ENCODE results near the gene PSPN. TPM values are rescaled to one million over a fixed set of nuclear protein-coding genes. Genes with fewer than 3 reads are reported as not detected.
A peak's percentile ranks its signal among the peaks of the same experiment; 100 is the strongest.
"Not testable (repeated sequence)": the region's sequence is repeated elsewhere in the genome, so short reads cannot be mapped to it uniquely, and the experiment has no call there.

Gene PSPN
- total RNA-seq, 6 experiments from 2014 or later: 1.1 to 2.0 (median 1.5) TPM

DNA sequence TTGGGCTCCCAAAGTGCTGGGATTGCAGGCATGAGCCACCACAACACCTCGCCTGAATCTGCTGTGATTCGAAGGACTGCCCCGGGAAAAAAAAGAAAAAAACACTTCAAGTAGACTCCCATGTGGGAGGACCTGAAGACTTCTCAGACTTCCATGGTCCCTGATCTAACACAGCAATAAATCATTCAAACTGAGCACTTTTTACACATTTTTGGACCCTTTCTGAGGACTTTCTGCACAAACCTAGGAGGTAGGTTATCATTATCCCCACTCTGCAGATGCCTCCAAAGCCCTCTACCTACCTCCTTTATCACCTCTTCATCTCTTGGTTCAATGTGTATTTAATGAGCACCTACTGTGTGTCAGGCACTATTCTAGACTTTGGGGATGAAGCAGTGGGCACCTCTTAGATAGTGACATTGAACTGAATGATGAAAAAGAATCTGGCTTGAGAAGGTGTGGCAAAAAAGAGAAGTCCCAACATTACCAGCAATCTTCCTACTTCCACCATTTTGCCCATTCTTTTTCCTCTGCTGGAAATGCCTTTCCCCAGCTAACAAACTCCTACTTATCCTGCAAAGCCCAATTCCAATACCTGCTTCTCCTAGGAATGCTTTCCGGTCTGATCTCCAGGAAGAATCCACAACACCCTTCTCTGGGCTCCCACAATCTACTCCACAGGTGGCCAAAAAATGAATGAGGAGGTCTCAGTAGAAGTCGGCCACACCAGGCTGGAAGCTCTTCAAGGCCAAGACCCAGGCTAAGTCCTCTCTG lies 16.0 kb downstream of the PSPN start:
- H3K9me3 Mint-ChIP-seq: no peaks in the 10 kb centered on the region
- no peak overlapping the region for H3K27ac Mint-ChIP-seq
- H3K4me1 Mint-ChIP-seq (ENCODE audit: low read depth): peaks cover 7% of the 10 kb centered on the region
- DNase-seq: no peak
- peaks cover 9% of the 10 kb centered on the region for H3K27me3 Mint-ChIP-seq (ENCODE audit: insufficient read depth)
- H3K4me3 Mint-ChIP-seq: no peak overlapping the region
- TF ChIP-seq, protein P1, sequence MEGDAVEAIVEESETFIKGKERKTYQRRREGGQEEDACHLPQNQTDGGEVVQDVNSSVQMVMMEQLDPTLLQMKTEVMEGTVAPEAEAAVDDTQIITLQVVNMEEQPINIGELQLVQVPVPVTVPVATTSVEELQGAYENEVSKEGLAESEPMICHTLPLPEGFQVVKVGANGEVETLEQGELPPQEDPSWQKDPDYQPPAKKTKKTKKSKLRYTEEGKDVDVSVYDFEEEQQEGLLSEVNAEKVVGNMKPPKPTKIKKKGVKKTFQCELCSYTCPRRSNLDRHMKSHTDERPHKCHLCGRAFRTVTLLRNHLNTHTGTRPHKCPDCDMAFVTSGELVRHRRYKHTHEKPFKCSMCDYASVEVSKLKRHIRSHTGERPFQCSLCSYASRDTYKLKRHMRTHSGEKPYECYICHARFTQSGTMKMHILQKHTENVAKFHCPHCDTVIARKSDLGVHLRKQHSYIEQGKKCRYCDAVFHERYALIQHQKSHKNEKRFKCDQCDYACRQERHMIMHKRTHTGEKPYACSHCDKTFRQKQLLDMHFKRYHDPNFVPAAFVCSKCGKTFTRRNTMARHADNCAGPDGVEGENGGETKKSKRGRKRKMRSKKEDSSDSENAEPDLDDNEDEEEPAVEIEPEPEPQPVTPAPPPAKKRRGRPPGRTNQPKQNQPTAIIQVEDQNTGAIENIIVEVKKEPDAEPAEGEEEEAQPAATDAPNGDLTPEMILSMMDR (IDR thresholded peaks at IDR 0.05): no peak
- peaks cover 5% of the 10 kb centered on the region for H3K36me3 Mint-ChIP-seq (ENCODE audit: low read depth)

DNA sequence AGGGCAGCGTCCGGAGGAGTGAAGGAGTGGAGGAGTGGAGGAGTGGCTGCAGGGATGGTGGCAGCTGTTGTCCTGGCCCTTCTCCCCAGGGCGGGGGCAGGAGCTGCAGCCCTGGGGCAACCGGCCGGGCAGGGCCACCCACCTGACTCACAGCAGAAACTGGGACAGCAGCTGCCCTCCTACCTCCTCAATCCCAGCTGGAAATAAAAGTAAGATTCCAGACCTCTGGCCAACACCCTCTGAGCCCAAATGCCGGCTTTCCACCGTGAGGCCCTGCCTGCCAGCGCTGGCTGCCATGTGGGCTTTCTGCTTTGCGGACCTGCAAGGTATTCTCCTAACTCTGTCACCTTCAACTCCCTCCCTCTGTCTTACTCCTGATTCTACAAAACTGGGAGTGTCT lies 17.7 kb downstream of the PSPN start:
- no peak overlapping the region for H3K4me3 Mint-ChIP-seq

DNA sequence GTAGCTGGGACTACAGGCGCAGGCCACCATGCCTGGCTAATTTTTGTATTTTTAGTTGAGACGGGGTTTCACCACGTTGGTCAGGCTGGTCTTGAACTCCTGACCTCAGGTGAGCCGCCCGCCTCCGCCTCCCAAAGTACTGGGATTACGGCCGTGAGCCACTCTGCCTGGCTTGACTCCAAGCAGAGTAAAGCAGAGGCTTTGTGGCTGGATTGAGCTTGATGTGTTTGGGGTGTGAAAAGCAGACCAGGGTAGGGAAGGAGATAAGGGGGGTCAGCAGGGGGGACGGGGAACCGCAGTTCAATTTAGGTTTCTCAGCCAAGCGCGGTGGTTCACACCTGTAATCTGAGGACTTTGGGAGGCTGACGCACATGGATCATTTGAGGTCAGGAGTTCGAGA lies 18.6 kb downstream of the PSPN start:
- H3K4me1 Mint-ChIP-seq (ENCODE audit: low read depth): peaks cover under 1% of the 10 kb centered on the region
- H3K36me3 Mint-ChIP-seq (ENCODE audit: low read depth): peaks cover under 1% of the 10 kb centered on the region; the same call in 1 of the 2 replicates
- TF ChIP-seq, protein P1 (IDR thresholded peaks at IDR 0.05): no peak
- no peak for DNase-seq
- H3K4me3 Mint-ChIP-seq: no peak overlapping the region
- H3K27me3 Mint-ChIP-seq (ENCODE audit: insufficient read depth): peaks cover 8% of the 10 kb centered on the region
- H3K9me3 Mint-ChIP-seq: no peaks in the 10 kb centered on the region
- no peak overlapping the region for H3K27ac Mint-ChIP-seq

More for the DNA sequence above, 17.7 kb downstream of the PSPN start:
- TF ChIP-seq, protein P1 (IDR thresholded peaks at IDR 0.05): no peak
- peaks cover 9% of the 10 kb centered on the region for H3K27me3 Mint-ChIP-seq (ENCODE audit: insufficient read depth)
- H3K36me3 Mint-ChIP-seq (ENCODE audit: low read depth): peaks cover 5% of the 10 kb centered on the region; the same call in 1 of the 2 replicates
- peaks cover 7% of the 10 kb centered on the region for H3K4me1 Mint-ChIP-seq (ENCODE audit: low read depth)
- DNase-seq: no peak
- no peak overlapping the region for H3K27ac Mint-ChIP-seq
- no peaks in the 10 kb centered on the region for H3K9me3 Mint-ChIP-seq

DNA sequence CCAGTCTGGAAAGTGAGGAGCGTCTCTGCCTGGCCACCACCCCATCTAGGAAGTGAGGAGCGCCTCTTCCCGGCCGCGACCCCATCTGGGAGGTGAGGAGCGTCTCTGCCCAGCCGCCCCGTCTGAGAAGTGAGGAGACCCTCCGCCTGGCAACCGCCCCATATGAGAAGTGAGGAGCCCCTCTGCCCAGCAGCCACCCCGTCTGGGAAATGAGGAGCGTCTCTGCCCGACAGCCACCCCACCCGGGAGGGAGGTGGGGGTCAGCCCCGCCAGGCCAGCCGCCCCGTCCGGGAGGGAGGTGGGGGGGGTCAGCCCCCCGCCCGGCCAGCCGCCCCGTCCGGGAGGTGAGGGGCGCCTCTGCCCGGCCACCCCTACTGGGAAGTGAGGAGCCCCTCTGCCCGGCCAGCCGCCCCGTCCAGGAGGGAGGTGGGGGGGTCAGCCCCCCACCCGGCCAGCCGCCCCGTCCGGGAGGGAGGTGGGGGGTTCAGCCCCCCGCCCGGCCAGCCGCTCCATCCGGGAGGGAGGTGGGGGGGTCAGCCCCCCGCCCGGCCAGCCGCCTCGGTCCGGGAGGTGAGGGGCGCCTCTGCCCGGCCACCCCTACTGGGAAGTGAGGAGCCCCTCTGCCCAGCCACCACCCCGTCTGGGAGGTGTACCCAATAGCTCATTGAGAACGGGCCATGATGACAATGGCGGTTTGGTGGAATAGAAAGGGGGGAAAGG lies 20.3 kb downstream of the PSPN start:
- not testable (repeated sequence) for H3K4me1 Mint-ChIP-seq (ENCODE audit: low read depth); DNase-seq; H3K27me3 Mint-ChIP-seq (ENCODE audit: insufficient read depth); H3K9me3 Mint-ChIP-seq; H3K36me3 Mint-ChIP-seq (ENCODE audit: low read depth); H3K27ac Mint-ChIP-seq; H3K4me3 Mint-ChIP-seq

DNA sequence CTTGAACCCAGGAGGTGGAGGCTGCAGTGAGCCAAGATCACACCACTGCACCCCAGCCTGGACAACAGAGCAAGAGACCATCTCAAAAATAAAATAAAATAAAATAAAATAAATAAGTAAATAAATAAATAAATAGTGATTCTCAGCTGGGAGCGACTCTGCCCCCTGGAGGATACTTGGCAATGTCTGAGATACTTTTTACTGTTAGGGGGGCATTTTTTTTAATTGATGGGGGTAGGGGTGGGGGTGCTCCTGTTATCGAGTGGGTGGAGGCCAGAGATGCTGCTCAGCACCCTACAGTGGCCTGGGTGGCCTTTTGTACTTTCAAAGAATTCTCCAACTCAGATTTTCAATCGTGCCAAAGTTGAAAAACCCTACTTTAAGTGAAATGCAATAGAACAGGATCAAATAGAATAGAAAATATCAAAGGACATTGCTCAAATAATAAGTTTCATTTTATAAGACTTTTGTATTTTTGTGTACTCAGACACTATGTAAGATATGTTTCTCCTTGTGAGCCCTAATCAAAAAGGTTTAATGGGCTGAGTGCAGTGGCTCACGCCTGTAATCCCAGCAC lies 21.5 kb downstream of the PSPN start:
- Mint-ChIP-seq H3K9me3 (no peaks in the 10 kb centered on the region), H3K27ac (no peak overlapping the region), H3K4me1 (ENCODE audit: low read depth) (no peaks in the 10 kb centered on the region), H3K36me3 (ENCODE audit: low read depth) (no peaks in the 10 kb centered on the region), H3K27me3 (ENCODE audit: insufficient read depth) (peaks cover 5% of the 10 kb centered on the region; the same call in 1 of the 2 replicates), H3K4me3 (no peak overlapping the region)
- DNase-seq: no peak
- TF ChIP-seq, protein P1 (IDR thresholded peaks at IDR 0.05): peak; percentile 85
